DMS 273 (cell line): ENCODE results near the gene ZNF646.
A peak's percentile ranks its signal among the peaks of the same experiment; 100 is the strongest.

Experiments
- DNase-seq: peaks from one replicate; lab custom pipeline; 2025; ENCODE audit not compliant: unreplicated experiment; lab: John Stamatoyannopoulos, UW

Gene ZNF646, protein sequence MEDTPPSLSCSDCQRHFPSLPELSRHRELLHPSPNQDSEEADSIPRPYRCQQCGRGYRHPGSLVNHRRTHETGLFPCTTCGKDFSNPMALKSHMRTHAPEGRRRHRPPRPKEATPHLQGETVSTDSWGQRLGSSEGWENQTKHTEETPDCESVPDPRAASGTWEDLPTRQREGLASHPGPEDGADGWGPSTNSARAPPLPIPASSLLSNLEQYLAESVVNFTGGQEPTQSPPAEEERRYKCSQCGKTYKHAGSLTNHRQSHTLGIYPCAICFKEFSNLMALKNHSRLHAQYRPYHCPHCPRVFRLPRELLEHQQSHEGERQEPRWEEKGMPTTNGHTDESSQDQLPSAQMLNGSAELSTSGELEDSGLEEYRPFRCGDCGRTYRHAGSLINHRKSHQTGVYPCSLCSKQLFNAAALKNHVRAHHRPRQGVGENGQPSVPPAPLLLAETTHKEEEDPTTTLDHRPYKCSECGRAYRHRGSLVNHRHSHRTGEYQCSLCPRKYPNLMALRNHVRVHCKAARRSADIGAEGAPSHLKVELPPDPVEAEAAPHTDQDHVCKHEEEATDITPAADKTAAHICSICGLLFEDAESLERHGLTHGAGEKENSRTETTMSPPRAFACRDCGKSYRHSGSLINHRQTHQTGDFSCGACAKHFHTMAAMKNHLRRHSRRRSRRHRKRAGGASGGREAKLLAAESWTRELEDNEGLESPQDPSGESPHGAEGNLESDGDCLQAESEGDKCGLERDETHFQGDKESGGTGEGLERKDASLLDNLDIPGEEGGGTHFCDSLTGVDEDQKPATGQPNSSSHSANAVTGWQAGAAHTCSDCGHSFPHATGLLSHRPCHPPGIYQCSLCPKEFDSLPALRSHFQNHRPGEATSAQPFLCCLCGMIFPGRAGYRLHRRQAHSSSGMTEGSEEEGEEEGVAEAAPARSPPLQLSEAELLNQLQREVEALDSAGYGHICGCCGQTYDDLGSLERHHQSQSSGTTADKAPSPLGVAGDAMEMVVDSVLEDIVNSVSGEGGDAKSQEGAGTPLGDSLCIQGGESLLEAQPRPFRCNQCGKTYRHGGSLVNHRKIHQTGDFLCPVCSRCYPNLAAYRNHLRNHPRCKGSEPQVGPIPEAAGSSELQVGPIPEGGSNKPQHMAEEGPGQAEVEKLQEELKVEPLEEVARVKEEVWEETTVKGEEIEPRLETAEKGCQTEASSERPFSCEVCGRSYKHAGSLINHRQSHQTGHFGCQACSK (N-terminal part only)

DNA sequence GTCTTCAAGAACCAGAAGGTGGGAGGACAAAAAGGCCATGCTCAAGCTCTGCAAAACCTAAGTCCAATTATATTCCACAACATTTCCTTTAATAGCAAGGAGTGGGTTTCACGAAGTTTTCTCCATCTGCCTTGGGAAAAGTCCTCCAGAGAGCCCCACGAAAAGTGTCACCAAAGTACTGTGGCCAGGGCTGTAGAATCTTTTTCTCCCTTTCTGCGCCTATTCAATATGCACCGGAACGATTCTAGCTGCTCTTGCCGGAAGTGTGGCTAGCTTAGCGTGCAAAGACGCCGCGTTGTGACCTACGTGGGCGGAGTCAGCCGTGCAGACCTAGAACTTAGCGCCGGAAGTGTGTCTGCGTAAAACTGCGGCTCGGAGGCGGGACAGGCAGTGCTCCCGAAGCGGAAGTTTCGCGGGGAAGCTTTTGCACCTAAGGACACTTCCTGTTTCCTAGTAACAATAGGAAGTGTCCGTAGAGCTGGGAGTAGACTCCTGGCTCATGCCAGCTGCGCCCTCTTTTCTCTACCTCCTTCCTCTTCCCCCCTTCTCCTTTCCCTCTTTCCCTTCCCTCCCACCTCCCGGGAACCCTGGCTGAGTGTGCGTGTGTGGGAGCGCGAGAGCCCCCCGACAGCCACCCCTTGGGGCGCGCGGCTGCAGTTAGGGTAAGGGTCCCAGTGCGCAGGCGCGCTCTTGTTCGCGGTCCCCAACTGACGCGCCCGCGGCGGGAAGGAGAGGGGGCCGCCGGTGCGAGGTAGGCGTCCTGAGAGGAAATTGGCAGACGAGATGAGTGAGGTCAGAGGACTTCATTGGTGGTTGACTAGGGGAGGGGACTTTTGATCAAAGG is at the start of gene ZNF646, which contains the start of gene ZNF668:
ZNF646 (plus strand) TSS at position 453 of the 844 bp plus-strand sequence. CDS start 1,903 bp downstream, outside the sequence.
ZNF668 (minus strand) TSS at position 271 of the 844 bp plus-strand sequence. CDS start 9,781 bp downstream, outside the sequence.
- DNase-seq = peak; percentile 100

DNA sequence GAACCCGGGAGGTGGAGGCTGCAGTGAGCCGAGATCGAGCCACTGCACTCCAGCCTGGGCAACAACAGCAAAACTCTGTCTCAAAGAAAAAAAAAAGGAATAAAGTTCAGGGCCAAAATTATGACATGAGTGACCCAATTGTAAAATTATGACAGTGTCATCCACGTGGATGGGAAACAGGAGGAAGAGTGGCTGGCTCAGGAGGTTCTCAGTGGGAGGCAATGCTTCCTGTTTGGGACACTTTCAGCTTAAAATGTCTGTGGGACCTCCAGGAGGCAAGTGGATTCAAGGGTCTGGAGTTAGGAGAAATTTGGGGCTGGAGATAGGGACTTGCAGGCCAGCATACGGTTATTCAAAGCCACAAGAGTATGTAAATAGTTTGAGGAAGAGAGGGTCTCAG is 48.9 kb upstream of the ZNF646 start:
- no peak for DNase-seq

DNA sequence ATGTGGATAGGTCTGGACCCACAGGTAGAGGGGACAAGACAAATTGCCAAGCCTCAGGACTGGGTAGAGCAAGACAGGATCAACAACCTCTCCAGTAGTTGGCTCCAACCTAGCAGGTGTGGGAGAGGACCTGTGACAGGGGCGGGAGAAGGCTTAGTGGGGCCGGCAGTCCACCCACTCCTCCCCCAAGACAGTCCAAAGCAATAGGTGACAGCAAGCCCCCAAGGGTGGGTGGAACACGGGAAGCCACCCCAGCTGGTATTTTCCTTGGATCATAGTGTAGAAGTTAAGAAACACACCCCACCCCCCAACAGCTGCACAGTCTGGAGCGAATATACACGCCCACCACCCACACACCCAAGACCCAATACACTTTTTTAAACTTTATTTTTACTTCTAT is 45.0 kb upstream of the ZNF646 start:
- DNase-seq = no peak

DNA sequence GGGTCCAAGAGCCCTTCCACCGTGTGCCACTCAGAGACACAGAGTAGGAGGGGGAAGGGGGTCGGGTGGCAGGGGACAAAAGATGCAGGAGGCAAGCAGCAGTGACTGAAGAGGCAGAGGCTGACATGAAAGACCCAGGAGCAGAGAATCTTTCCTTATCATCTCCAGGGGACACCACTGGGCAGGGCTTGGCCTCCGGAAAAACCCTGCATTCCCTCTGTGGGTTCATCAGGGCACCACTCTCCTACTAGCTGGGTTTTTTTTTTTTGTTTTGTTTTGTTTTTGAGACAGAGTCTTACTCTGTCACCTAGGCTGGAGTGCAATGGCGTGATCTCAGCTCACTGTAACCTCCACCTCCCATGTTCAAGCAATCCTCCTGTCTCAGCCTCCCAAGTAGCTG is 42.9 kb upstream of the ZNF646 start:
- no peak for DNase-seq

DNA sequence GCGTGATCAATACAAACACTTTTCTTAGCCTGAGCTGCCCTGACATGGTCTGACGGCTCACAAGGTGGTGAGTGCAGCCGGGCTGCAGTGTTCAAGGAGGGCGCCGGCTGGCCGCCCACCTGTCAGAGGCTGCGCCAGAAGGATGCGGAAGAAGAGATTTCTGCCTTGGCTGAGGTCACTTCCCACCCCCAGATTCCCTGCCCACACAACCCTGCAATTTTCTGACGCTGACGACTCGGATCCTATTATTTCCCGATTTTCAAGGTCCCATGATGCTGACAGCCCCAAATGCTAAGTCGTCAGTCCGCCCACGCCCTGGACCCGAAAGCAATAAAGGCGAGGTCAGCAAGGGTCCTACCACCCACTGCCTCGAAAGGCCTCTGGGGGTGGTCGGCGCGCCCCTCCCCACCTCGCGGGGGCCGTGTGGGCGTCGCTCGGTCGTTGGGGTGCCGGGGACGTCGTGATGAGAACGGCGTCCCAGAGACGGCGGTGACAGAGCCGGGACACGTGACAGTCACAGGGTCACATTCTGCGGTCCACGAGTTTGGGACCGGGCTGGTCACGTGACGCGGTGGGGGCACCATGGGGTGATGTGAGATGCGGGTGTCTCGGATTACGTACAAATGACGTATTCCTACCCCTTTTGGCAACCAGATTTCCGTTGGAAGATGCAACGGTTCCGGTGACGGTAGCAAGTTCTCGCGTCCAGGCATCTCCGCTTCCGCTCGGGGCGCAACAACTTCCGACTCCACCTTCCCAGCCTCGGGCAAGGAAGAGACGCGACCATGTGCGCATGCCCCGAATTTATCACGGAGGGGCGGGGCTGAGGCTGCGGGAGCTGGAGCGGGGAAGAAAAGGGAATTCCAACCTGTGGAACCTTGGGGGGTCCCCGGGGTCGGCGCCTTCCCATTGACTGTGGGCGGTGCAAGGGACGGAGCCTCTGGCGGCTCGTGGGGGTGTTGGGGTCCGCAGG is 41.2 kb upstream of the ZNF646 start, which contains the start of gene STX4:
STX4 (plus strand) TSS at position 823 of the 973 bp plus-strand sequence. CDS start 248 bp downstream, outside the sequence.
- DNase-seq = peak; percentile 99

DNA sequence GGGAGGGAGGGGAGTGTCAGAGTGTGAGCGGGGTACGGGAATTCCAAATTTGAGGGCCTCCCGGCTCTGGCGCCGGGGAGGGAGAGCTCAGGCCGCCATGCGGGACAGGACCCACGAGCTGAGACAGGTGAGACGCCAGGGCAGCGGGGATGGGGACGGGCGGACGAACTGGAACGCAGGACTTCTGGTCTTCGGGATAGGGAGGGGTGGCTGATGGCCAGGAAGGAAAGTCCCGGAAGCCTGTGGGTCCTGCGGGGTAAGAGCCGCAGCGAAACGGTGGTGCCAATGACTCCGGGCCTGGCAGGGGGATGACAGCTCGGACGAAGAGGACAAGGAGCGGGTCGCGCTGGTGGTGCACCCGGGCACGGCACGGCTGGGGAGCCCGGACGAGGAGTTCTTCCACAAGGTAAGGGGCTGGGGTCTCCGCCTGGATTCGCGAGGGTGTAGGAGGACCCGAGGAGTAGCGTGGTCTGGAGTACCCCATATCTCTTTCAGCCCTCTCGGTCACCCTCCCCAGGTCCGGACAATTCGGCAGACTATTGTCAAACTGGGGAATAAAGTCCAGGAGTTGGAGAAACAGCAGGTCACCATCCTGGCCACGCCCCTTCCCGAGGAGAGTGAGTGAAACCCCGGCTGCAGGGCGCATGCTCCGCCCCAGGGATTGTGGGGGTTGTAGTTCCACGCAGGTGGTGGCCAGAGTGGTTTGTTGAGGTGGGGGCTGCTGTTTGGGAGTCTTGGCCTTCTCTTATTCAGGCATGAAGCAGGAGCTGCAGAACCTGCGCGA is 40.3 kb upstream of the ZNF646 start:
- peak; percentile 95 for DNase-seq

DNA sequence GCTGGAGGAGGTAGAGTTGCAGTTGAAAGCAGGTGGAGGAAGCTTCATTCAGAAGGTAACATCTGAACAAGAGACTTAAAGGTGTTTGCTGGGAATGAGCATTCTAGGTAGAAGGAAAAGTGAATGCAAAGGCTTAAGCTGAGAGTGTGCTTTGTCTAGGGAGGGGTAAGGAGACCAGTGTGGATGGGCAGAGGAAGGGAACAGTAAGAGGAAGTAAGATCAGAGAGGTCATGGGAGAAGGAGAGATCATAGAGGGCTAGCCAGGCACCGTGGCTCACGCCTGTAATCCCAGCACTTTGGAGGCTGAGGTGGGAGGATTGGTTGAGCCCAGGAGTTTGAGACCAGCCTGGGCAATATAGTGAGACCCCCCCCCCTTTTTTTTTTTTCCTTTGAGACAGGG is 37.5 kb upstream of the ZNF646 start:
- no peak for DNase-seq

DNA sequence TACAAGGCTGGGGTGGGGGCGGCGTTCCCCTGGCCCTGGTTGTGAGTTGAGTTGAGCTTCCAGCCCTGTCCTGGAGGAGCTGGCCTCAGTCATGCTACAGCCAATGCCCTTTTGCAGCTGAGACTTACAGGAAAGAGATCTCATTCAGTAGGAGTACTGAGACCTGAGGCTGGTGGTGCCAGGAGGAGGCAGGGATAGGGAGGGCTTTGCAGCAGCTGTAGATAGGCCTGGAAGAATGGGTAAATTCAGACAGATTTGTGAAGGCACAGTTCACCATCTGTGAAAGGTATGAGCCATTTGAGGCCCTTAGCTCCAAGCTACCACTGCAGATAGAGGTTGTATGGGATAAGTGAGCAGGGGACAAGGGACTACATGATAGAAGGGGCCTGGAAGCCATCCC is 35.2 kb upstream of the ZNF646 start:
- DNase-seq = no peak

DNA sequence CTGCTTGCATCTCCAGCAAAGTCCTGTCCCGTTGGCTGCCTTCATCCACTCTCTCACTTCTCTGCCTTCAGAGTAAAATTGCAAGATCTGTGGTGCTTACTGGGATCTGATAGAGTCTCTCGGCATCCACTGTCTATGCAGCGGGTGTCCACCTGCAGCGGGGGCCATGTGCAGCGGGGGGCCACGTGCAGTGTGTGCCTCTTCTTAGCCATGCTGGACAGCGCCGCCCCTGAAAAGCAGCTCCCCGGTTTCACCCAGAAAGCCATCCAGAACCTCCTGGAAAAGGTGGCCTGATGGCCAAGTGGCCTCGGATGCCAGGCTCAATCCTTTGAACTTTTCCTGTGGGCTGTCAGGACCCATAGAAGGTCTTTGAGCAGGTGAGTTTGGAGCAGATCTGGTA is 31.4 kb upstream of the ZNF646 start:
- no peak for DNase-seq

DNA sequence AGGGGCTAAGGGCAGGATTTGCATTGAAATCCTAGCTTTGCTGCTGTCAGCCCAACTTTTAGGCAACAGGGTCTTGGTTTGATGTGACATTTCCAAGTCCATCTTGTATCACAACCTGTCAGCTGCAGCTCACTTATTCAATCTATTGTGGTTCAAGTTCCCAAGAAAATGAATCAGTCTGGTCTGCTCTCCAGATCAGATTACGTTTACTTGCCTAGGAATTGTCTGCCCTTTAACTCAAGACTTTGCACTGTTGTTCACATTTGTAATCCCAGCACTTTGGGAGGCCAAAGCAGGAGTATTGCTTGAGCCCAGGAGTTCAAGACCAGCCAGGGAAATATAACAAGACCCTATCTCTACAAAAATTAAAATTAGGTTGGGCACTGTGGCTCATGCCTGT is 30.9 kb upstream of the ZNF646 start:
- no peak for DNase-seq

DNA sequence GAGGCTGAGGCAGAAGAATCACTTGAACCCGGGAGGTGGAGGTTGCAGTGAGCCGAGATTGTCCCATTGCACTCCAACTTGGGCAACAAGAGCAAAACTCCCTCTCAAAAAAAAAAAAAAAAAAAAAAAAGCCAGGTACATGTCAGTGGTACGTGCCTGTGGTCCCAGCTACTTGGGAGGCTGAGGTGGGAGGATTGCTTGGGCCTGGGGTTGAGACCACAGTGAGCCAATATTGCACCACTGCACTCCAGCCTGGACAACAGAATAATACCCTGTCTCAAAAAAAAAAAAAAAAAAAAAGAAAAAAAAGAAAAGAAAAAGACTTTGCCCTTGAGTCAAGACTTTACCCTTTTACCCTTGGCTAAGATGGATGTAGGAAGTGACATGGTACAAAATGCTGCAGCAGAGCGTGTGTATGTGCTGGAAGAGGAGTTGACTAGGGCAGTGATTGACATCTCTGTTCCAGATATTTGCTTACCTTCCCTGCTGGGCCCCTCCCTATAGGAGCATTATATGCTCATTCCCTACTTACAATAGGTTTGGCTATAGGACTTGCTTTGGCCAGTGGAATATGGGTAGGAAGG is 30.2 kb upstream of the ZNF646 start:
- no peak for DNase-seq

DNA sequence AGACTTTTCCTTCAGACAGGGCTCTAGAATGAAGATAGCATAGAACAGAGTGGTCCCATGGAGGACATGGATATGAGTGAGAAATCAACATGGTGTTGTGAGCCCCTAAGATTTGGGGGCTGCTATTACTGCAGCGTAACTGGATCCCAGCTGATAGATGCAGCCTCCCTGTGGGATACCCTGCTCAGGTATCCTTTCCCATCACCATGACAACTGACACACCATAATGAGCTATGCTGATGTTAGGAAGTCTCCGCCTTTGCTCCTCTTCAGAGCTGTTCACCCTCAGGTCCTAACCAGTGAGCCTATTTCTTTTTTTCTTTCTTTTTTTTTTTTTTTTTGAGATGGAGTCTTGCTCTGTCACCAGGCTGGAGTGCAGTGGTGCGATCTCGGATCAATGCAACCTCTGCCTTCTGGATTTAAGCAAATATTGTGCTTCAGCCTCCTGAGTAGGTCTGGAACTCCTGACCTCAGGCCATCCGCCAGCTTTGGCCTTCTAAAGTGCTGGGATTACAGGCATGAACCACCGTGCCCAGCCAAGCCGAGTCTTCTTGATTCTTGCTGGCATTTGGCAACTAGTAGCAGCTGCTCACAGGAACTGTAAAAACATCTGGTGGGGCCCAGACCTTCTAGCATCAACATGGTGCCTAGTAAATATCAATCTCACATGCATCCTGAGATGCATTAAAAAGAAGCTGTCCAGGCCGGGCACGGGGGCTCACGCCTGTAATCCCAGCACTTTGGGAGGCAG is 23.8 kb upstream of the ZNF646 start:
- DNase-seq = peak; percentile 68

DNA sequence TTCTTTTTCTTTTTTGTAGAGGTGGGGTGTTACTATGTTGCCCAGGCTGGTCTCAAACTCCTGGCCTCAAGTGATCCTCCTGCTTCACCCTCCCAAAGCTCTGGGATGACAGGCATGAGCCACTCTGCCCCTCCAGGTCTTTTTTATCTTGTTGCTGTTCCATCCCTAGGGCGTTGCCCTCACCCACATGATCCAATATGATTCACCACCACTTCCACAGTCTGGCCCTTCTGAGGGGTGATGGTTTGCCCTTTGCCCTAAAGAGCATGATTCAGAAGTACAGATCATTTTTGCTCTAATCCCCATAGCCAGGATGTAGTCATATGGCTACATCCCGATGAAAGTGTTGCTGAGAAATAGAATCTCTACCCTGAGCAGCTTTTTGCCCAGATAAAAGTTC is 22.1 kb upstream of the ZNF646 start:
- no peak for DNase-seq

DNA sequence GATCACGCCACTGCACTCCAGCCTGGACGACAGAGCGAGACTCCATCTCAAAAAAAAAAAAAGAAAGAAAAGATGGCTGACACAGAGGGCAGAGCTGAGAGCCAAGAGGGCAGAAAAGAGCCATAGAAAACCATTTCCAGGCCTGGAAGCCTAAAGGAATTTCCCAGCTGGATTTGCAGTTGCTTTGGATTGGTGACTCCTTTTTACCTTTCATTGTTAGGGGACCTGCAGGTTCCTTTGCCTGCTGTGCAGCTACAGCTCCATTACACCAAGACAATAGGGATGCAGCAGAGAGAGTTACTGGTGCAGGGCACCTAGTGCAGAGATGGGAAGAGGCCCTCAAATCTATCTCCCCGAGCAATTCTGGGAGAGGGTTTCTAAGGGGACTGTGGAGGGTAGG is 18.6 kb upstream of the ZNF646 start:
- DNase-seq = no peak

DNA sequence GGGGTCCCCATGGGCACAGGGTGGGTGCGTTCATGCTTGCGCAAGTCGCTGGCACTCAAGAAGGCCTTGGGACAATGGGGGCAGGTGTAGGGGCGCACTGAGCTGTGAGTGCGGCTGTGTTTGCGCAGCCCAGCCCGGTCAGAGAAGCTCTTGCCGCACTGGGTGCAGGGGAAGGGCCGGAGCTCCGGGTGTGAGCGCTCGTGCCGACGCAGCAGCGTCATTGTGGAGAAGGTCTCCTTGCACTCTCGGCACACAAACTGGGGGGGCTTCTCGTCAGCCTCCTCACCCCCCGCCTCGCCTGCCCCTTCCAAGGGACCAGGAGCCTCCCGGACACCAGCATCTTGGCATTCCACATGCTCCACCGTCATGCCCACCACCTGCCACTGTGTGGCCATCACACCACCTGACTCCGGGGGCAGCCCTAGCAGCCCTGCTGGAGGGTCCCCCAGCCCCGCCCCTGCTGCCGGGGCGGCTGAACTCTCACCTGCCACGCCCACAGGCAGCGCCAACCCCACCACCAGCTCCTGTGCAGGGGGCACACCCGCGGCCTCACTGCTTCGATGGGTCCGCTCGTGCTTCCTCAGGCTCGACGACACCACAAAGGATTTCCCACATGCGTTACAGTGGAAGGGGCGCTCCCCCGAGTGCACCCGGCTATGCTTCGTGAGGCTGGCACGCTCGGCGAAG is 13.0 kb upstream of the ZNF646 start:
- DNase-seq = no peak

DNA sequence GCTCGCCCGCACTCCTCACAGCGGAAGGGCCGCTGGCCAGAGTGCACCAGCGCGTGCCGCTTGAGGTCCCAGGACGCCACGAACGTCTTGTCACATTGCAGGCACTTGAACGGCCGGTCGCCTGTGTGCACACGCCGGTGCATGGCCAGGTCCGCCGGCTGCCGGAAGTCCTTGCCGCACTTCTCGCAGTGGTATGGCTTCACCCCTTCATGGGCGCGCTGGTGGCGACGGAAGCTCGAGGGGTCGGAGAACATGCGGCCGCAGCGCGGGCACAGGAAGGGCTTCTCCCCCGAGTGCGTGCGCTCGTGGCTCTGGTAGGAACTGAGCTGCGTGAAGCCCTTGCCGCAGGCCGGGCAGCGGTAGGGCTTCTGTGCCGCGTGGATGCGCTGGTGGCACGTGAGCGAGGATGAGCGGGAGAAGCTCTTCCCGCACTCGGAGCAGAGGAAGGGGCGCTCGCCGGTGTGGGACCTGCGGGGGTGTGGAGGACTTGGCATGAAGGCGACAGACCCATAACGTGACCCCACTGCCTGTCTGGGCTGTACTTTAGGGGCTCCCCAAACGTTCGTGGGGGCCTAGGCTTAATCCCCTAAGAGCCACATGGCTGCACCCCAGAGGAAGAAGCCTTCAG is 12.3 kb upstream of the ZNF646 start:
- DNase-seq = no peak
